GM21737 (cell line): ENCODE data around the gene FAHD2A.
"Not testable (repeated sequence)": the region's sequence is repeated elsewhere in the genome, so short reads cannot be mapped to it uniquely, and the experiment has no call there.

Source experiments
- ATAC-seq: cut with Tn5 transposase; IDR thresholded peaks from one replicate; pipeline ENCODE4 v1.9.1; 2021; ENCODE audit warnings: mild to moderate bottlenecking, moderate library complexity; ENCODE audit not compliant: unreplicated experiment

FAHD2A gene

GRCh38 chr2:95402370-95403203 is at the start of gene FAHD2A:
Gene FAHD2A, plus strand, starts transcription at chr2:95402708. Its CDS starts 2,851 bp downstream, at chr2:95405559.
- ATAC-seq: peak; percentile 95

GRCh38 chr2:95353055-95353575 is 49.4 kb upstream of the FAHD2A start:
- no peak for ATAC-seq

GRCh38 chr2:95353613-95354468 is 48.7 kb upstream of the FAHD2A start:
- no peak for ATAC-seq

GRCh38 chr2:95354469-95354901 is 48.0 kb upstream of the FAHD2A start:
- no peak for ATAC-seq

- ATAC-seq: no peak
Observed at GRCh38 chr2:95354925-95355324, 47.6 kb upstream of the FAHD2A start.

- not testable (repeated sequence) for ATAC-seq
Observed at GRCh38 chr2:95355486-95355885, 47.0 kb upstream of the FAHD2A start.

- no peak for ATAC-seq
Observed at GRCh38 chr2:95356821-95357700, 45.4 kb upstream of the FAHD2A start.

GRCh38 chr2:95357717-95358280 is 44.7 kb upstream of the FAHD2A start:
- ATAC-seq: no peak

GRCh38 chr2:95359031-95359430 is 43.5 kb upstream of the FAHD2A start:
- no peak for ATAC-seq

GRCh38 chr2:95359501-95359930 is 43.0 kb upstream of the FAHD2A start:
- no peak for ATAC-seq

GRCh38 chr2:95361216-95361980 is 41.1 kb upstream of the FAHD2A start:
- no peak for ATAC-seq

GRCh38 chr2:95362486-95362885 is 40.0 kb upstream of the FAHD2A start:
- no peak for ATAC-seq

- ATAC-seq: no peak
Observed at GRCh38 chr2:95366514-95366913, 36.0 kb upstream of the FAHD2A start.

GRCh38 chr2:95372216-95372829 is 30.2 kb upstream of the FAHD2A start:
- no peak for ATAC-seq

- ATAC-seq: no peak
Observed at GRCh38 chr2:95372845-95373244, 29.7 kb upstream of the FAHD2A start.

- no peak for ATAC-seq
Observed at GRCh38 chr2:95374029-95374428, 28.5 kb upstream of the FAHD2A start.

GRCh38 chr2:95374451-95374920 is 28.0 kb upstream of the FAHD2A start:
- ATAC-seq: no peak

GRCh38 chr2:95374921-95375471 is 27.5 kb upstream of the FAHD2A start:
- ATAC-seq: no peak
